GM19324 (cell line): ENCODE data around the gene STPG4.
"Not testable (repeated sequence)": the region's sequence is repeated elsewhere in the genome, so short reads cannot be mapped to it uniquely, and the experiment has no call there.

Experiments
- ATAC-seq: cut with Tn5 transposase; IDR thresholded peaks from one replicate; pipeline ENCODE4 v1.9.1; 2021; ENCODE audit warnings: mild to moderate bottlenecking, moderate library complexity; ENCODE audit not compliant: unreplicated experiment, low FRiP score

STPG4 gene

DNA sequence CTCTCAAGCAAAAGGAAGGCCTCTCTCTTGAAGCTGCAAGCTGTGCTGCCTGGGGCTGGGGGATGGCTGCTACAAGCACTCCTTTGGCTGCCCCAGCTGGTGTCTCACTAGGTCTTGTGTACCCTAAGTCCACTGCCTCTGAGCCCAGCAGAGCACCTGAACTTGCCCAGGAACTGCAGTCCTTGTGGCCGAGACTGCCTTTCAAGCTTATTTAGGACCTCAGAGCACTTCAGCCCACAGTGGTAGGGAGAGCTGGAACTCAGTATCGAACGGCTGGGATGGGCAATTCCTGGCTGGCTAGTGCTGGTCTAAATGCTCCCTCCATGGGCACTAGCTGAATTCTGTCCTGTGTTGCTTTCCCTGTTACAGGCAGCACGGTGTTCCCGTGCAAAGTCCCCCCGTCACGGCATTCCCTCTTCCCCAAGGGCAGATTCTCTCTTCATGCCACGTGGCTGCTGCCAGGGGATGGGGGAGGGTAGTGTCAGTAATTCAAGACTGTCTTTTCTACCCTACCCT, 25.9 kb downstream of the STPG4 start:
- no peak for ATAC-seq

- no peak for ATAC-seq
Measured at GRCh38 chr2:47128705-47129104, 26.4 kb downstream of the STPG4 start.

DNA sequence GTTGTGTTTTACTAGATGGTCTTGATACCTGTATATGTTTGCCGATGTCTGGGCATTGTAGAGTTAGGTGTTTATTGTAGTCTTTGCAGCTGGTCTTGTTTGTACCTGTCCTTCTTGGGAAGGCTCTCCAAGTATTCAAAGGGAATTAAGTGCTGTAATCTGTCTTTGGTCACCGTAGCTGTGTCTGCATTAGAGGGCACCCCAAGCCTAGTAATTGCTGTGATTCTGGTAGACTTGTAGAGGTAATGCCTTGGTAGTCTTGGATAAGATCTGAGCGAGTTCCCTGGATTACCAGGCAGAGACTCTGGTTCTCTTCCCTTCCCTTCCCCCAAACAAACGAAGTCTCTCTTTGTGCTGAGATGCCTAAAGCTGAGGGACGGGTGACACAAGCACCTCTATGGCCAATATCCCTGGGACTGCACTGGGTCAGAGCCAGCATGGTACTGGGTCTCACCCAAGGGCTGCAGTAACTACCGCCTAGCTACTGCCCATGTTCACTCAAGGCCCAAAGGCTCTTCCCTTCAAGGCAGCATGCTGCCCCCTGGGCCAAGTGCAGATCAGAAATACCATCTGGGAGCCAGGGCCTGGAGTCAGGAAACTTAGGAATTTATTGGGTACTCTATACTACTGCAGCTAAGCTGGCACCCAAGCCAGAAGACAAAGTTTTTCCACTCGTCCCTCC, 27.1 kb downstream of the STPG4 start:
- no peak for ATAC-seq

DNA sequence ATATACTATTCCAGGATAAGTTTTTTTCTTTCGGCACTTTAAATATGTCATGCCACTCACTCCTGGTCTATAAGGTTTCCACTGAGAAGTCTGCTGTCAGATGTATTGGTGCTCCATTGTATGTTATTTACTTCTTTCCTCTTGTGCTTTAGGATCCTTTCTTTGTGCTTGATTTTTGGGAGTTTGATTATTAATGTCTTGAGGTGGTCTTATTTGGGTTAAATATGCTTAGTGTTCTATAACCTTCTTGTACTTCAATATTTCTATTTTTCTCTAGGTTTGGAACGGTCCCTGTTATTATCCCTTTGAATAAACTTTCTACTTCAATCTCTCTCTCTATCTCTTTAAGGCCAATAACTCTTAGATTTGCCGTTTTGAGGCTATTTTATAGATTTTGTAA, 28.3 kb downstream of the STPG4 start:
- no peak for ATAC-seq

DNA sequence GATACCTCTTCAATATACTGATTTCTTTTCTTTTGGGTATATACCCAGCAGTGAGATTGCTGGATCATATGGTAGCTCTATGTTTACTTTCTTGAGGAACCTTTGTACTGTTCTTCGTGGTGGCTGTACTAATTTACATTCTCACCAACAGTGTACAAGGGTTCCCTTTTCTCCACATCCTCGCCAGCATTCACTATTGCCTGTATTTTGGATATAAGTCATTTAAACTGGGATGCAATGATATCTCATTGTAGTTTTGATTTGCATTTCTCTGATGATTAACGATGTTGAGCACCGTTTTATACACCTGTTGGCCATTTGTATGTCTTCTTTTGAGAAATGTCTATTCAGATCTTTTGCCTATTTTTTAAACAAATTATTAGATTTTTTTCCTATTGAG, 30.4 kb downstream of the STPG4 start:
- not testable (repeated sequence) for ATAC-seq

- not testable (repeated sequence) for ATAC-seq
Measured at GRCh38 chr2:47120424-47120823, 34.7 kb downstream of the STPG4 start.

GRCh38 chr2:47119001-47119400, 36.1 kb downstream of the STPG4 start:
- no peak for ATAC-seq

- no peak for ATAC-seq
Measured at GRCh38 chr2:47118581-47118980, 36.5 kb downstream of the STPG4 start.

DNA sequence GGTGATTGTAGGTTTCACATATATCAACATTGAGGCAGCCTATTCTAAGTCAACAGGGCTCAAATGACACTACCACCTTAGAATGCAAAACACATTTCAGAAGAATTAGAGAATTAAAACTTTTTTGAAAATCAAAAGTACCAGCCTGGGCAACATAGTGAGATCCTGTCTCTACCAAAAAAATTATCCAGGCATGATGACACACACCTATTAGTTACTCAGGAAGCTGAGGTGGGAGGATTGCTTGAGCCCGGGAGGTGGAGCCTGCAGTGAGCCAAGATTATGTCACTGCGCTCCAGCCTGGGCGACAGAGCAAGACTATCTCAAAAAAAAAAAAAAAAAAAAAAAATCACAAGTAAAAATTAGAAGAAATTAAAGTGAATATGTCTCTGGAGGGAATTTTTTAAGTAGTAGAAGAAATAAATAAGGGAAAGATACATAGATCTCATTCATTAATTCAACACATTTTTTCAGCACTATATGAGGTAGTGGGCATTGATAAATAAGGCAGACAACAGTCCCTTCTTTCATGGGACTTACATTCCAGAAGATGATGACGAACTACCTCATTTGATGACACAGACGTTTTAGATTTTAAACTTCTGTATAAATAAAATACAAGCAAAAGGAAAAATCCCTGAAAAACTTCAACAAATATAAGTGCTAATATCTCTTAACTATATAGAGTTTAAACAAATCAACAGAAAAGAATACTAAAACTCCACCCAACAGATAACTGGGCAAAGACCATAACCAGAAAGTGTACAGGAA, 42.3 kb downstream of the STPG4 start:
- ATAC-seq = no peak

- no peak for ATAC-seq
Measured at GRCh38 chr2:47109680-47110079, 45.4 kb downstream of the STPG4 start.

GRCh38 chr2:47109007-47109375, 46.1 kb downstream of the STPG4 start:
- no peak for ATAC-seq

DNA sequence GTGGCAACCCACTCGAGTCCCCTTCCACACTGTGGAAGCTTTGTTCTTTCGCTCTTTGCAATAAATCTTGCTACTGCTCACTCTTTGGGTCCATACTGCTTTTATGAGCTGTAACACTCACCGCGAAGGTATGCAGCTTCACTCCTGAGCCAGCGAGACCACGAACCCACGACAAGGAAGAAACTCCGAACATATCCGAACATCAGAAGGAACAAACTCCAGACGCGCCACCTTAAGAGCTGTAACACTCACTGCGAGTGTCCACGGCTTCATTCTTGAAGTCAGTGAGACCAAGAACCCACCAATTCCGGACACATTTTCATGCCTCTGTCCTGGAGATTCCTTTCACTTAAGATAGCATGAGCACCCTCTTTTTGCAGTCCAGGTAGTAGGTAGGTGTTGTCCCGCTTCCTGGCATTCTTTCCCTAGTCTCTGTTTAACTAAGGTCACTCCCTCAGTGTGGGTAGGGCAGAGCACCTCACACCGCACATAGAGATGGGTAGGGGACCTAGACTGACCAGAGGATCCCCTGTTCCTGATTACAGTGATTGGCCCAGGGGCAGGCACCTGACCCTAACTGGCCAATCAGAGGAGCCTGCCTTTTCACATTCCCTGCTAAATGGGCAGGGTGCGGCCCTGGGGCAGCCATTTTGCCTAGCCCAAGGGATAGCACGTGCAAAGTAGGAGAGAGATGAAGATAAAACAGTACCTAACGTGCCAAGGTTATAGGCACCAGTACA, 46.7 kb downstream of the STPG4 start:
- not testable (repeated sequence) for ATAC-seq

DNA sequence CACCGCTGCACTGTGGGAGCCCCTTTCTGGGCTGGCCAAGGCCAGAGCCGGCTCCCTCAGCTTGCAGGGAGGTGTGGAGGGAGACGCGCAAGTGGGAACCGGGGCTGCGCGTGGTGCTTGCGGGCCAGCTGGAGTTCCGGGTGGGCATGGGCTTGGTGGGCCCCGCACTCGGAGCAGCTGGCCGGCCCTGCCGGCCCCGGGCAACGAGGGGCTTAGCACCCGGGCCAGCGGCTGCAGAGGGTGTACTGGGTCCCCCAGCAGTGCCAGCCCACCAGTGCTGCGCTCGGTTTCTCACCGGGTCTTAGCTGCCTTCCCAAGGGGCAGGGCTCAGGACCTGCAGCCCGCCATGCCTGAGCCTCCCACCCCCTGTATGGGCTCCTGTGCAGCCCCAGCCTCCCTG, 47.9 kb downstream of the STPG4 start:
- ATAC-seq = not testable (repeated sequence)

- ATAC-seq = not testable (repeated sequence)
Measured at GRCh38 chr2:47106231-47106630, 48.9 kb downstream of the STPG4 start.

DNA sequence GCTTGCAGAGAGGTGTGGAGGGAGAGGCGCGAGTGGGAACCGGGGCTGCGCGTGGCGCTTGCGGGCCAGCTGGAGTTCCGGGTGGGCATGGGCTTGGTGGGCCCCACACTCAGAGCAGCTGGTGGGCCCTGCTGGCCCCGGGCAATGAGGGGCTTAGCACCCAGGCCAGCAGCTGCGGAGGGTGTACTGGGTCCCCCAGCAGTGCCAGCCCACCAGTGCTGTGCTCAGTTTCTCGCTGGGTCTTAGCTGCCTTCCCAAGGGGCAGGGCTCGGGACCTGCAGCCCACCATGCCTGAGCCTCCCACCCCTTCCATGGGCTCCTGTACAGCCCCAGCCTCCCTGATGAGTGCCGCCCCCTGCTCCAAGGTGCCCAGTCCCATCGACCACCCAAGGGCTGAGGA, 55.4 kb downstream of the STPG4 start:
- not testable (repeated sequence) for ATAC-seq

GRCh38 chr2:47098953-47099352, 56.2 kb downstream of the STPG4 start:
- ATAC-seq = no peak

- ATAC-seq = no peak
Measured at GRCh38 chr2:47097563-47097962, 57.5 kb downstream of the STPG4 start.

DNA sequence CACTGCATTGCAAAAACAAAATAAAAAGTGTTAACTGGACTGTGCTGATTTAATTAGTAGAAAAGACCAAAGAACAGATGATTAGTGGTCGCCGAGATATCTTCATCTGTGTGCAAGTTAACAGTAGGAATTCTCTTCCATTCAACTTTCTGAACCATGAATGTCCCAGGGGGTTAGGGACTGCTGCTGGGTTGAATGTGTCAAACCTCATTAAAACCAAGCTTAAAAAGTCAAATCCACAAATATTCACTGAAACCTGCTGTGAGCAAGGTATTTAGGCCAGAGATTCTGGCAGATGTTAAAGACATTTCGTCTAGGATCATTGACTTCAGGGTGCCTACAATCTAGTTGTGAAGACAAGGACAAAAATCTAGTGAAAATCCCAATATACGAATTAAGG, 58.7 kb downstream of the STPG4 start:
- no peak for ATAC-seq

DNA sequence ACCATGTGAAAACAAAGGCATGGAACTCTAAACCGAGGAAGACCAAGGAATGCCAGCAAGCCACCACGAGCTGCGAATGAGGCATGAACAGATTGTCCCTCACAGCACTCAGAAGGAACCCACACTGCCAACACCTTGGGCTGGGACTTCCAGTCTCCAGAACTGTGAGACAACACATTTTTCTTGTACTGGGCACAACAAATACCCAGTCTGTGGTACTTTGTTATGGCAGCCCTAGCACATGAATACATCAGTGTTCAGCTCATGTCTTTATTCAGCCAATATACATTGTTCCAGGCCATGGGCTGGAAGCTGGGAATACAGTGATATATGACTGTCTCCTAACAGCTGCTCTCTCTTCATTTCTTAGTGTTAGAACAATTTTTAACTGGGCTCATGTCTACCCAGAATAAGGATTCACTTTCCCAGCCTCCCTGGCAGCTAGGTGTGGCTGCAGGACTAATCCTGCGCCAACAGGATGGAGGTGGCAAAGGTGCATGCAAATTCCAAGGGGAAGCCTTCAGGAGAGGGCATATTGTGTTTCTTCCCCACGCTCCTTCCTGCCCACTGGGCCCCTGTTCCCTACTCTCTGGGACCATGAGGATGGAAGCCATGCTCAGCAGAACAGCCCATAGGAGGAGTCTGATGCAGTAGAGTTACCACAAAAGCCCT, 59.6 kb downstream of the STPG4 start:
- no peak for ATAC-seq

- ATAC-seq = no peak
Measured at GRCh38 chr2:47094511-47095142, 60.5 kb downstream of the STPG4 start.
